Measurements from ENCODE around the gene LDB3. TPM values are rescaled to one million over a fixed set of nuclear protein-coding genes. Genes with fewer than 3 reads are reported as not detected.

Gene LDB3
- total RNA-seq, 1 experiment from 2014 or later = 0.04 TPM

- peaks cover 40% of the 10 kb centered on the region for H3K79me2 ChIP-seq (ENCODE audit: low read length)
- no peak for ATAC-seq
- no peaks in the 10 kb centered on the region for H4K20me1 ChIP-seq (ENCODE audit: low read length)
Observed at GRCh38 chr10:86779220-86780017, 111.1 kb downstream of the LDB3 start.

GRCh38 chr10:86782701-86783418, 114.5 kb downstream of the LDB3 start:
- no peaks in the 10 kb centered on the region for H3F3A ChIP-seq (ENCODE audit: low read length, unreplicated experiment)
- H3K27me3 ChIP-seq (ENCODE audit: low read length) = no peaks in the 10 kb centered on the region
- DNase-seq (no peak), ATAC-seq (no peak)
- no peaks in the 10 kb centered on the region for H3K4me1 ChIP-seq (ENCODE audit: insufficient read depth, low read length)
- H3K9me3 ChIP-seq (ENCODE audit: low read length) = no peaks in the 10 kb centered on the region
- H3K79me2 ChIP-seq (ENCODE audit: low read length) = peaks cover 53% of the 10 kb centered on the region
- ChIA-PET POLR2A (ENCODE audit: unreplicated experiment) (interaction anchor here (0.5 kb wide), 1 partner anchor 9 kb away, joined by 5 read pairs; no protein-coding TSS in a partner anchor), CTCF (no interaction called here)
- H2AFZ ChIP-seq (ENCODE audit: low read length) = no peak overlapping the region
- intact Hi-C loops (cut with micrococcal nuclease) = no loop called here
- H4K20me1 ChIP-seq (ENCODE audit: low read length) = no peaks in the 10 kb centered on the region
- H3K9me2 ChIP-seq (replicated peaks; ENCODE audit: low read length) = no peaks in the 10 kb centered on the region
- H3K36me3 ChIP-seq (ENCODE audit: low read depth, low read length) = no peaks in the 10 kb centered on the region
- no peak for TF ChIP-seq EZH2 (IDR thresholded peaks at IDR 0.05; ENCODE audit: low read length, unreplicated experiment)
- TF ChIP-seq EZH2phosphoT487 (IDR thresholded peaks at IDR 0.05; ENCODE audit: borderline replicate concordance, low read length) = no peak
- no peak for TF ChIP-seq CTCF (conservative IDR thresholded peaks at IDR 0.05; ENCODE audit: low read depth, low read length)
- no peak overlapping the region for H3K9ac ChIP-seq (ENCODE audit: low read length)
- H3K4me2 ChIP-seq (ENCODE audit: low read length) = no peak overlapping the region
- no peak overlapping the region for H3K4me3 ChIP-seq (ENCODE audit: low read length)
- no TSS peak for BruUV-seq (replicated peaks)
- H3K27ac ChIP-seq (ENCODE audit: low read length) = no peak overlapping the region

More at GRCh38 chr10:86779220-86780017, 111.1 kb downstream of the LDB3 start:
- TF ChIP-seq EZH2 (IDR thresholded peaks at IDR 0.05; ENCODE audit: low read length, unreplicated experiment) (no peak), EZH2phosphoT487 (IDR thresholded peaks at IDR 0.05; ENCODE audit: borderline replicate concordance, low read length) (no peak), CTCF (conservative IDR thresholded peaks at IDR 0.05; ENCODE audit: low read depth, low read length) (no peak)
- no peak for DNase-seq
- H3K36me3 ChIP-seq (ENCODE audit: low read depth, low read length) = no peaks in the 10 kb centered on the region
- no peak overlapping the region for H3K27ac ChIP-seq (ENCODE audit: low read length)
- no peak overlapping the region for H3K4me2 ChIP-seq (ENCODE audit: low read length)
- no peaks in the 10 kb centered on the region for H3K4me1 ChIP-seq (ENCODE audit: insufficient read depth, low read length)
- H3K9ac ChIP-seq (ENCODE audit: low read length) = no peak overlapping the region
- no peaks in the 10 kb centered on the region for H3K27me3 ChIP-seq (ENCODE audit: low read length)
- CTCF ChIA-PET = no interaction called here
- H3K9me2 ChIP-seq (replicated peaks; ENCODE audit: low read length) = no peaks in the 10 kb centered on the region
- intact Hi-C loops (cut with micrococcal nuclease) = no loop called here
- H3F3A ChIP-seq (ENCODE audit: low read length, unreplicated experiment) = no peaks in the 10 kb centered on the region
- no peaks in the 10 kb centered on the region for H3K9me3 ChIP-seq (ENCODE audit: low read length)
- no peak overlapping the region for H3K4me3 ChIP-seq (ENCODE audit: low read length)
- no peak overlapping the region for H2AFZ ChIP-seq (ENCODE audit: low read length)
- BruUV-seq (replicated peaks) = no TSS peak
- POLR2A ChIA-PET (ENCODE audit: unreplicated experiment) = no interaction called here

GRCh38 chr10:86785037-86785436, 116.7 kb downstream of the LDB3 start:
- Histone ChIP-seq H3F3A (ENCODE audit: low read length, unreplicated experiment) (no peaks in the 10 kb centered on the region), H3K4me3 (ENCODE audit: low read length) (no peak overlapping the region), H3K27ac (ENCODE audit: low read length) (no peak overlapping the region), H2AFZ (ENCODE audit: low read length) (no peak overlapping the region), H3K9me2 (replicated peaks; ENCODE audit: low read length) (no peaks in the 10 kb centered on the region), H3K27me3 (ENCODE audit: low read length) (no peaks in the 10 kb centered on the region), H4K20me1 (ENCODE audit: low read length) (no peaks in the 10 kb centered on the region), H3K9ac (ENCODE audit: low read length) (no peak overlapping the region), H3K4me2 (ENCODE audit: low read length) (no peak overlapping the region), H3K9me3 (ENCODE audit: low read length) (no peaks in the 10 kb centered on the region), H3K4me1 (ENCODE audit: insufficient read depth, low read length) (no peaks in the 10 kb centered on the region), H3K36me3 (ENCODE audit: low read depth, low read length) (no peaks in the 10 kb centered on the region), H3K79me2 (ENCODE audit: low read length) (peaks cover 53% of the 10 kb centered on the region)
- intact Hi-C loops (cut with micrococcal nuclease) = no loop called here
- ChIA-PET CTCF (no interaction called here), POLR2A (ENCODE audit: unreplicated experiment) (no interaction called here)
- TF ChIP-seq EZH2 (IDR thresholded peaks at IDR 0.05; ENCODE audit: low read length, unreplicated experiment) (no peak), CTCF (conservative IDR thresholded peaks at IDR 0.05; ENCODE audit: low read depth, low read length) (no peak), EZH2phosphoT487 (IDR thresholded peaks at IDR 0.05; ENCODE audit: borderline replicate concordance, low read length) (no peak)
- no peak for DNase-seq
- no peak for ATAC-seq
- no TSS peak for BruUV-seq (replicated peaks)
